ENCODE measurements around the gene FAT2.
"Not testable (repeated sequence)": the region's sequence is repeated elsewhere in the genome, so short reads cannot be mapped to it uniquely, and the experiment has no call there.

FAT2 gene

DNA sequence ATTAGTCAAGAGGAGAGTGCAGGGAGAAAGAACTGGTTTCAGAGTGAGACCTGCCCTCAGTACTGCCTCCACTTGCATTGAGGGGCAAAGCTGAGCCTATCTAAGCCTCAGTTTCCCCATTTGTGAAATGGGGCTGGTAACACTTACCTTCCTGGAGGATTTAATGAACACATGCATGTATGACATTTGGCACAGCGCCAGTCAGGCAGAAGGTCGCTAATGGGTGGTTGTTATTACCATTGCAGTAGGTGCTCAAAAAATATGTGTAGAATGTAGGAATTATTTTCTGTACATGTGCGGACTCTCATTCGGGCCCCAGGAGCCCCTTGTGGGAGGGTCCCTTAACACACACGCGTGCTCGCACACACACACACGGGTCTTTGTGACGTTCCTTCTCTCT lies 10.9 kb downstream of the FAT2 start:
- Histone ChIP-seq H3K4me3 (replicated peaks; ENCODE audit: insufficient read depth, low read length) (no peak overlapping the region), H3K27me3 (ENCODE audit: insufficient read depth, poor library complexity, severe bottlenecking) (no peaks in the 10 kb centered on the region), H3K27ac (replicated peaks) (no peak overlapping the region)
- DNase-seq (ENCODE audit: low read depth in 1 of 2, low spot score in 1 of 2) = no peak
- TF ChIP-seq, protein P1, sequence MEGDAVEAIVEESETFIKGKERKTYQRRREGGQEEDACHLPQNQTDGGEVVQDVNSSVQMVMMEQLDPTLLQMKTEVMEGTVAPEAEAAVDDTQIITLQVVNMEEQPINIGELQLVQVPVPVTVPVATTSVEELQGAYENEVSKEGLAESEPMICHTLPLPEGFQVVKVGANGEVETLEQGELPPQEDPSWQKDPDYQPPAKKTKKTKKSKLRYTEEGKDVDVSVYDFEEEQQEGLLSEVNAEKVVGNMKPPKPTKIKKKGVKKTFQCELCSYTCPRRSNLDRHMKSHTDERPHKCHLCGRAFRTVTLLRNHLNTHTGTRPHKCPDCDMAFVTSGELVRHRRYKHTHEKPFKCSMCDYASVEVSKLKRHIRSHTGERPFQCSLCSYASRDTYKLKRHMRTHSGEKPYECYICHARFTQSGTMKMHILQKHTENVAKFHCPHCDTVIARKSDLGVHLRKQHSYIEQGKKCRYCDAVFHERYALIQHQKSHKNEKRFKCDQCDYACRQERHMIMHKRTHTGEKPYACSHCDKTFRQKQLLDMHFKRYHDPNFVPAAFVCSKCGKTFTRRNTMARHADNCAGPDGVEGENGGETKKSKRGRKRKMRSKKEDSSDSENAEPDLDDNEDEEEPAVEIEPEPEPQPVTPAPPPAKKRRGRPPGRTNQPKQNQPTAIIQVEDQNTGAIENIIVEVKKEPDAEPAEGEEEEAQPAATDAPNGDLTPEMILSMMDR (IDR thresholded peaks at IDR 0.05; ENCODE audit: insufficient read depth, low read length) = no peak
- no peak for TF ChIP-seq GABPA (IDR thresholded peaks at IDR 0.05; ENCODE audit: low read depth)
- TF ChIP-seq, protein P2, sequence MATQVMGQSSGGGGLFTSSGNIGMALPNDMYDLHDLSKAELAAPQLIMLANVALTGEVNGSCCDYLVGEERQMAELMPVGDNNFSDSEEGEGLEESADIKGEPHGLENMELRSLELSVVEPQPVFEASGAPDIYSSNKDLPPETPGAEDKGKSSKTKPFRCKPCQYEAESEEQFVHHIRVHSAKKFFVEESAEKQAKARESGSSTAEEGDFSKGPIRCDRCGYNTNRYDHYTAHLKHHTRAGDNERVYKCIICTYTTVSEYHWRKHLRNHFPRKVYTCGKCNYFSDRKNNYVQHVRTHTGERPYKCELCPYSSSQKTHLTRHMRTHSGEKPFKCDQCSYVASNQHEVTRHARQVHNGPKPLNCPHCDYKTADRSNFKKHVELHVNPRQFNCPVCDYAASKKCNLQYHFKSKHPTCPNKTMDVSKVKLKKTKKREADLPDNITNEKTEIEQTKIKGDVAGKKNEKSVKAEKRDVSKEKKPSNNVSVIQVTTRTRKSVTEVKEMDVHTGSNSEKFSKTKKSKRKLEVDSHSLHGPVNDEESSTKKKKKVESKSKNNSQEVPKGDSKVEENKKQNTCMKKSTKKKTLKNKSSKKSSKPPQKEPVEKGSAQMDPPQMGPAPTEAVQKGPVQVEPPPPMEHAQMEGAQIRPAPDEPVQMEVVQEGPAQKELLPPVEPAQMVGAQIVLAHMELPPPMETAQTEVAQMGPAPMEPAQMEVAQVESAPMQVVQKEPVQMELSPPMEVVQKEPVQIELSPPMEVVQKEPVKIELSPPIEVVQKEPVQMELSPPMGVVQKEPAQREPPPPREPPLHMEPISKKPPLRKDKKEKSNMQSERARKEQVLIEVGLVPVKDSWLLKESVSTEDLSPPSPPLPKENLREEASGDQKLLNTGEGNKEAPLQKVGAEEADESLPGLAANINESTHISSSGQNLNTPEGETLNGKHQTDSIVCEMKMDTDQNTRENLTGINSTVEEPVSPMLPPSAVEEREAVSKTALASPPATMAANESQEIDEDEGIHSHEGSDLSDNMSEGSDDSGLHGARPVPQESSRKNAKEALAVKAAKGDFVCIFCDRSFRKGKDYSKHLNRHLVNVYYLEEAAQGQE (IDR thresholded peaks at IDR 0.05; ENCODE audit: insufficient replicate concordance, low read depth) = no peak
- no peak for TF ChIP-seq SPI1 (IDR thresholded peaks at IDR 0.05; ENCODE audit: borderline replicate concordance, low read depth)
- TF ChIP-seq POLR2AphosphoS5 (IDR thresholded peaks at IDR 0.05; ENCODE audit: low read depth) = no peak

DNA sequence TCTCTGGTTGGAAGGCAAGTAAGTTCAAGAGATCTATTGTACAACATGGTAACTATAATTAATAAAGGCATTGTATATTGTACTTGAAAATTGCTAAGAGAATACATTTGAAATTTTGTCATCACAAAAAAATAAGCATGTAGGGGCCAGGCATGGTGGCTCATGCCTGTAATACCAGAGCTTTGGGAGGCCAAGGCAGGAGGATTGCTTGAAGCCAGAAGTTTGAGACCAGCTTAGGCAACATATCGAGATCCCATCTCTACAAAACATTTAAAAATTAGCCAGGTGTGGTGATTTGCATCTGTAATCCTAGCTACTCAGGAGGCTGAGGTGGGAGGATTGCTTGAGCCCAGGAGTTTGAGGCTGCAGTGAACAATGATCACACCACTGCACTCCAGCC lies 12.0 kb downstream of the FAT2 start:
- not testable (repeated sequence) for H3K27me3 ChIP-seq (ENCODE audit: insufficient read depth, poor library complexity, severe bottlenecking); DNase-seq (ENCODE audit: low read depth in 1 of 2, low spot score in 1 of 2)

DNA sequence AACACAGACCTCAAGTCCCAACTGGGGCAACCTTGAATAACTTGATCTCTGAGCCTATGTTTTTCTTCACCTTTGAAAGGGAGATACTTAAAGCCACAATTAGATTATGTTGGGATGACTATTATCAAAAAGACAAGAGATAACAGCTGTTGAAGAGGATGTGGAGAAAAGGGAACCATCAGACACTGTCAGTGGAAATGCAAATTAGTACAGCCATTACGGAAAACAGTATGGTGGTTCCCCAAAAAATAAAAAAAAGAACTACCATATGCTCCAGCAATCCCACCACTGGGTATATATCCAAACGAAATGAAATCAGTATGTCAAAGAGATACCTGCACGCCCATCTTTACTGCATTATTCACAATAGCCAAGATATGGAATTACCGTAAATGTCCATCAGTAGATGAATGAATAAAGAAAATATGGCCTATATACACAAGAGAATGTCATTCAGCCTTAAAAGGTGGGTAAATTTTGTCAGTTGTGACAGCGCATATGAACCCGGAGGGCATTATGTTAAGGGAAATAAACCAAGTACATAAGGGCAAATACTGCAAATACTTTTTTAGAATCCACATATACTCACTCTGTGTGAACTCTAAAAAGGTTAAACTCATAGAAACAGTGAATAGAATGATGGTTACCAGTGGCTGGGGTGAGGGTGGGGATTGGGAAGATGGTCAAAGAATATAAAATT lies 12.7 kb downstream of the FAT2 start:
- Histone ChIP-seq H3K27me3 (ENCODE audit: insufficient read depth, poor library complexity, severe bottlenecking) (no peaks in the 10 kb centered on the region), H3K27ac (replicated peaks) (peak overlapping the region; percentile 48), H3K4me3 (replicated peaks; ENCODE audit: insufficient read depth, low read length) (no peak overlapping the region)
- peak in 1 of 2 experiments; percentile 9 for DNase-seq (ENCODE audit: low read depth in 1 of 2, low spot score in 1 of 2)
- TF ChIP-seq, protein P2 (IDR thresholded peaks at IDR 0.05; ENCODE audit: insufficient replicate concordance, low read depth) = no peak
- peak; percentile 37; the same call in 1 of the 2 replicates for TF ChIP-seq SPI1 (IDR thresholded peaks at IDR 0.05; ENCODE audit: borderline replicate concordance, low read depth)
- TF ChIP-seq, protein P1 (IDR thresholded peaks at IDR 0.05; ENCODE audit: insufficient read depth, low read length) = no peak

More for the DNA sequence above, 12.0 kb downstream of the FAT2 start:
- H3K27ac ChIP-seq (replicated peaks); H3K4me3 ChIP-seq (replicated peaks; ENCODE audit: insufficient read depth, low read length): not testable (repeated sequence)

DNA sequence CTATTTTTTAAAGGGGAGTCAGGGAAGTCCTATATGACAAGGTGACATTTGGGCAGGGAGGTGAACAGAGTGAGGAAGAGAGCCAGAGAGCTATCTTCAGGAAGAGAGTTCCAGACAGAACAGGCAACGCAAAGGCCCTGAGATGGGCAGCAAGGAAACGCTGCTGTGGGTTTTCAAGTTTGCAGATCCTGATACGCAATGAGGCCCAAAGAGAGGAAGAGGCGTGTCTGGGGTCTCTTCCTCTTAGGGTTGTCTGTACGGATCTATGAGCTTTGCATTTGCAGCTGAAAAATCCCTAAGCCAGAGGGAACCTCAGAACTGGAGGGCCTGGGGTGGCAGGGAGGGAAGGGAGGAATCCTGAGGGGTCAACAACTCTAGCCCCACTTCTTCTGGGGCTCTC lies 13.6 kb downstream of the FAT2 start:
- TF ChIP-seq SPI1 (IDR thresholded peaks at IDR 0.05; ENCODE audit: borderline replicate concordance, low read depth) (peak; percentile 89), GABPA (IDR thresholded peaks at IDR 0.05; ENCODE audit: low read depth) (no peak)
- TF ChIP-seq, protein P1 (IDR thresholded peaks at IDR 0.05; ENCODE audit: insufficient read depth, low read length) = no peak
- peak in 1 of 2 experiments; percentile 84 for DNase-seq (ENCODE audit: low read depth in 1 of 2, low spot score in 1 of 2)
- H3K27ac ChIP-seq (replicated peaks) = peak overlapping the region; percentile 48
- H3K27me3 ChIP-seq (ENCODE audit: insufficient read depth, poor library complexity, severe bottlenecking) = no peaks in the 10 kb centered on the region
- no peak overlapping the region for H3K4me3 ChIP-seq (replicated peaks; ENCODE audit: insufficient read depth, low read length)
